Sciatic nerve (tissue), 2 donors: Measurements from ENCODE around the gene UBE2F. TPM values are rescaled to one million over a fixed set of nuclear protein-coding genes. Genes with fewer than 3 reads are reported as not detected.
"Not testable (repeated sequence)": the region's sequence is repeated elsewhere in the genome, so short reads cannot be mapped to it uniquely, and the experiment has no call there.

Source experiments
- ATAC-seq: fragments of 200-7000 bp; cut with Tn5 transposase; one replicate; pipeline ENCODE4 v1.9.1; 2020; ENCODE audit warnings: mild to moderate bottlenecking, moderate library complexity
- DNase-seq: peaks from one replicate; pipeline ENCODE4 v3.0.0-alpha.2; 2020; ENCODE audit warnings: low spot score
- intact Hi-C: fragments of 100-400 bp; cut with DNase I; formaldehyde crosslinking; loops from one replicate; pipeline ENCODE4 v1.14.2; 2022
- total RNA-seq: library from RNA; stranded (reverse); fragmentation: NEBNext Ultra II Directional; extraction: Animal tissue kit (Norgen Biotek cat#: 25700); gene quantifications from one replicate; pipeline ENCODE4 v1.2.1, GENCODE V29; 2021
- donor health status: DM: no; HTN: no; CAD: no.
- donor health status: DM: no; HTN: no; CAD: no.

Gene UBE2F
- total RNA-seq, 1 donor from 2014 or later, result 32.6 TPM

DNA sequence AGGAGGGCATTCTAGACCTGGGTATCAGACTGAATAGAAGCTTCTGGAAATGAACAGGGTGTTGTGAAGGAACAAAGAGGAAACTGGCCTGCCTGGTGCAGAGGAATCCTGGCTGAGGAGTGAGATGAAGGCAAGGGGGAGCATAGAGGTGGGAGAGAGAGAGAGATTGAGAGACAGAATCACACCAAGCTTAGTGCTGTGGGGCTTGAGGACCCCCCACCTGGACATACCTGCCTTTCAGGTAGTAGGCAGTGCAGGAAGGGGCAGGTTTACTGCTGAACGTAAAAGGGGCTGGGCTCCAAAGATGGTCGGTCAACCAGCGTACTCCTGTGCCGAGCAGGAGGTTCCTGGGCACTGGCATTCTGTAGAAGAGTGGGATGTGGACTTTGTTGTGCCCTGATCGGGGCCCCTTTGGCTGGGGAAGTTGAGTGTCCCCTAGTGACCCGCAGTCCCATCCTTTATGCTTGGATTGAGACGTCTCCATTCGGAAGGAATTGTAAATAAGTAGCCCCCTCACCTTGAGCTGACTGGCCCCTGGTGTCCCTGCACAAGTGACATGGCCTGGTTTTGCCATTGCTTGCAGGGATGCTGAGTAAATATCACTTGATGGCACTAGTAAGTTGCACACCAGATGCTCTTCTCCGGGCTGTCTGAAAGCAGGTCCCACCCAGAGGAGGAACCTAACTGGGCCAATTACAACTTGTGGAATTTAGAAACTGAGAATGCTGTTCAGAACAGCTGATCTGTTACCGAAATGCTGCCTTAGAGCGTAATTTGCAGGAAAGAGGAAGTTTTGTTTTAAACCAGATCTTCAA lies 1.4 kb downstream of the UBE2F start:
- intact Hi-C loops, result no loop called here
- ATAC-seq (peak; percentile 75), DNase-seq (no peak)

DNA sequence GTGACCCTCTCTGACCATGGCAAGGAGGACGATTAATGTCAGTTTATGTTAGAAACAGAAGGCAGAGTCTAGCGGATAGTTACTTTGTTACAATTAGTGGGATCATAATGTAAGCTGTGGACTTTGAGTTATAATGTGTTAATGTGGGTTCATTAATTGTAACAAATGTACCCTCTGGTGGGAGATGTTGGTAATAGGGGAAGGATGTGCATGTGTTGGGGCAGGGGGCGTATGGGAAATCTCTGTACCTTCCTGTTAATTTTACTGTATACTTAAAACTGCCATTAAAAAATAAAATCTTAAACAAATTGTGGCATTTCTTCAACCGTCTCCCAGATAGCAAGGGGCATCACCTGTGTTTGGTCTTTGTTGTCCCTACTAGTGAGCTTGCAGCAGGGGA lies 4.8 kb downstream of the UBE2F start:
- no peak for DNase-seq
- no peak for ATAC-seq
- intact Hi-C loops, result no loop called here

DNA sequence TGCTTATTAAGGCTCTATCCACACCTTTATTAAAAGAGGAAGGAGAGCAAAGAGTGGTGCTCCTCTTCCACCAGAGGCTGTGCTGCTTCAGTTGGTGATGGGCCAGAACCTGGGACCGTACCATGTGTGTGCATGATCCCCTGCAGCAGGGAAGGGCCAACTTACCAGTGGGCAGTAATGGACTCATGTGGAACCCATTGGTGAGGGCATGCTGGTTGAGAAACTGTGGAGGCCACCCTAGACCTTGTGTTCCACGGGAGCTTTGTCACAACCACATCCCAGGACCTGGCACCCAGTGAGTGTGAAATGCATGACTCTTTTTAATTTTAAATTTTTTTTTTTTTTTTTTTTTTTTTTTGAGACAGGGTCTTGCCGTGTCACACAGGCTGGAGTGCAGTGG lies 5.4 kb downstream of the UBE2F start:
- DNase-seq (no peak), ATAC-seq (no peak)
- intact Hi-C loops, result no loop called here

DNA sequence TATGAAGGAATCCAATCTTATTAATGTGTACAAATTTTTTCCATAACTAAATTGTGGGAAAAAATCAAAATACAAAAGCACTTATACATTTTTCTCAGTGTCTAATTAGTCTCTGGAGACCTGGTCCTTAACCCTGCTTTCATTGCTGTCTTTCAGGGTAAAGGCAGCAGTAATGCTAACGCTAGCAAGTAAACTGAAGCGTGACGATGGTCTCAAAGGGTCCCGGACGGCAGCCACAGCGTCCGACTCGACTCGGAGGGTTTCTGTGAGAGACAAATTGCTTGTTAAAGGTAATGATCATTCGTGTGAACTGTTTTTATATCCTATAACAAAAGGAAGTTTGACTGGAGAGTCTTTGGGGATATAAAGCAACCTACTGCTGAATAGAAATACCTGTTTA lies 6.1 kb downstream of the UBE2F start:
- ATAC-seq (no peak), DNase-seq (no peak)
- intact Hi-C loops, result no loop called here

DNA sequence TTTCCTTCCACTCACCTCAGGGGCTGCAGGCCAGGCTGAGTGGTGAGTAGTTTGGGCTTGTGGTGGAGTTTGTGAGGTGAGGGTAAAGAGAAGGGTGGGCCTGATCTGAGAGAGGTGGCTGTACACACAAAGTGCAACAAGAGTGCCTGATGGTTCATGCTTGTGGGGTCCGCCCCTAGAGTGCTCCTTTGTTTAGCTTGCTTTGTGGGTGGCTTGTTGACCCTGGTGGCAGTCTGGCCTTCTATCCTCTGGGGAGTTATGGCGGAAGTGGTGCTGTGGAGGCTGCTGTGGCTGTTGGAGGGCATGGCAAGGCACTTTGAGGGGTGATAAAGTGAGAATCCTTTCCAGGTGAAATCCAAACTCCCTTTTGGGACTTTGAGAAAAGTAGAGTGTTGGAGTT lies 10.6 kb downstream of the UBE2F start:
- intact Hi-C loops, result no loop called here
- ATAC-seq (no peak), DNase-seq (no peak)

DNA sequence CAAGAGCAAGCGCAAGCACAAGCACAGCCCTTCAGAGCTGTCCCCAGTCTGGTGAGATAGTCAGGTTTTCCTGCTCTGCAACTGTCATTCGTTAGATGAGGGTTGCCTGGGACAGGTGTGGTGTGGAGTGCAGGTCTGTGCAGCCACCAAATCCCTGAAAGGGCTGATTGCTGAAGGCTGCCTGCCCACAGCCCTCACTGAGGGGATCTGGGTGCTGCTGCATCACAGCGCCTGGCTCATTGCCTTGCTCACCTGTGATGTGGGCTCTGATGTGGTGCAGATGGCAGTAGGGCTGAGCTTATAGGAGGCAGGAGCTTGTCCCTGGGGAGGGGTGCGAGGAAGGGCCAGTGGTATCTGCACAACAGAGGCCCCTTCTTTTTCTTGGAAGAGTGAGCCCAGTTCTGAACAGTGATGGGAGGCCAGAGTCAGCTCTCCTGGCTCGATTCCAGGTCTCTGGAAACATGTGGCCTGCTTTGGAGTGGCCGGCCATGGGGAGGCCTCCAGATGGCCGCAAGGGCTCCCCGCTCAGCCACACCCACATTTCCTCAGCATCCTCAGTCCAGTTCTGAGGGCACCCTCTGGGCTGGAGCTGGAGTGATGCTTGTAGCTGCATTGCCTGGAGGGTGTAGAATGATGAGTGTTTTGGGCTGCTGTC lies 11.4 kb downstream of the UBE2F start:
- intact Hi-C loops, result no loop called here
- ATAC-seq (peak; percentile 65), DNase-seq (no peak)

DNA sequence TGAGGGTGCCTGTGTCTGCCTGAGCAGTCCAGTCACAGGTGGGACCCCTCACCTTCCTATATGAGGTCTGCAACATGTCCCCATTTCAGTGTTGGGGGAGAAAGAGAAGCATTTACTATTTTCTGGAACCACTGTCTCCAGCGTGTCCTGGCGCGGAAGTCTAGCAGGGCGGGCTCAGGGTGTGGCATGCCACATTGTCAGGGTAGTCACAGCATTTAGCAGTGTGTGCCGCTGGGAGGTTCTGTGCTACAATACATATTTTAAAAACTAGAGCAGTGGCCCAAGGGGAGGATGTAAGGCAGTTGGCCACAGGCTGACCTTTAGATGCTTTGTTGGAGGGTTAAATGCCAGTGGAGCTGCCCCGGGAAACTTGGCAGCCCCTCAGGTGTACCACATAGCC lies 12.5 kb downstream of the UBE2F start:
- intact Hi-C loops, result no loop called here
- peak; percentile 15 for ATAC-seq
- no peak for DNase-seq

DNA sequence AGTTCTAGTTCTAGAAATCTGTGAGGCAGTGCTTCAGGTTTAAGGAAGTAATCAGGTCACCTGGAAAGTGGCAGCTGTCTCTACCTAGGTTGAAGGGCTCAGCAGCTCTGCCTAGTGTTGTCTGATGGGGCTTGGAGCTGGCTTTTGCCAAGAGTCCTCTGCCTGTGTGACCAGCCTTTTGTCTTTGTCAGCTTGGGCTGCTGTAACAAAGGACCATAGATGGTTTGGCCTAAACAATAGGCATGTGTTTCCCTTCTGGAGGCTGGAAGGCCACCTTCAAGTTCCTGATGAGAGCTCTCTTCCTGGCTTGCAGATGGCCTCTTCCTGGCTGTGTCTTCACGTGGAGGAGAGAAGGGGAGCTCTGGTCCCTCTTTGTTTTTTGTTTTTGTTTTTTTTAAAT lies 13.3 kb downstream of the UBE2F start:
- ATAC-seq (no peak), DNase-seq (no peak)
- intact Hi-C loops, result no loop called here

DNA sequence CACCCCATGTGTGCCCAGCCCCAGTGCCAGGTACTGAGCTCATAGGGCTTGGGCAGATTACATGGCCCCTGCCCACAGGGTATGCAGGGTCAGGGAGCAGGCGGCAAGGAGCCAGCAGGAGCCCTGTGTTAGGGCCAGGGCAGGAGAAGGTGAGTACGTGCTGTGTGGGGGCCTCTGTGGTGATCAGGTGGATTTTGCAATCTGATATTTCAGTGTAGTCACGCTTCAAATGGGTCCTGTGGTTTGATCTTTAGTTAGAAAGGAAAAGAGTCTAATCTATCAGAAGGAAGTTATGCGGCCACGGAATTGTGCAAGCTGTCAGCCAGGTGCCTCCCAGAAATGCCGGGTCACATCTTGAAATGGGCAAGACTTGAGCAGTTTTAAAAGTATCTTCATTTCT lies 13.9 kb downstream of the UBE2F start:
- ATAC-seq (no peak), DNase-seq (no peak)
- intact Hi-C loops, result no loop called here

DNA sequence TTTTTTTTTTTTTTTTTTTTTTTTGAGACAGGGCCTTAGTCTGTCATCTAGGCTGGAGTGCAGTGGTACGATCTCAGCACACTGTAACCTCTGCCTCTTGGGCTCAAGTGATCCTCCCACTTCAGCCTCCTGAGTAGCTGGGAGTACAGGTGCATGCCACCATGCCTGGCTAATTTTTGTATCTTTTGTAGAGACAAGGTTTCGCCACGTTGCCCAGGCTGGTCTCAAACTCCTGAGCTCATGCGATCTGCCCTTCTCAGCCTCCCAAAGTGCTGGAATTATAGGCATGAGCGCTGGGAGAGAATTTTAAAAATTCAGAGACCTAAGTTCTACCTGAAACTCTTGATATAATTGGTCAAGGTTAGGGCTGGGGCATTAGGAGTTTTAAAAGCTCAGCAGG lies 14.8 kb downstream of the UBE2F start:
- intact Hi-C loops, DNase-seq, ATAC-seq: not testable (repeated sequence)

DNA sequence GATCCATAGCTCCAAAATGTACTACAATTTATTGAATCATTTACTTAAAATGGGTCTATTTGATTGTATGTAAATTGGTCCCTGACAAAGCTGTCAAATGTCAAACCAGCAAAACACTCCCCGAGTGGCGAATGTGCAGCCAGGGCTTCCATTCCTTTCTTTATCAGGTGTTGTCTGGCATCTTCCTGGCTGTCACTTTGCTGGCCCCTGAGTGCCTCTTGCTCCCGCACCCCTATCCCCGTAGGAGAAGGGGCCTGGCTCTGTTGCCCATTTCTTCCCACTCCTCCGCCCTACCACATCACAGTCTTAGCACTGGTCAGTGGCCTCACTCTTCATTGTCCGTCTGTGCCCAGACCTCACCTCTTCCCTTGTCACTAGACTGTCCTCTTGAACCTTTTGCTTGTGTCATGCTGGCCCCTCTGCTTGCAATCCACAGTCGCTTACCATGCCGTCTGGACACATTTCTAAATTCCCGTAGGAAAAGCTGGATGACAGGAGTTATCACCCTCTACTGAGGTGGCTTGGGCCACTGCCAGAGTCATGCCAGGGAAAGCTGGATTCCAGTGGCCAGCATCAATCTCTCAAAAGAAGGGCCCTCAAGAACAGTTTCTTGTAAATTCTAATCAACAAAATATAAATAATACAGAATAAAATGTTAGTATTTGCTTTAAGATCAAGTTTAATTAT lies 15.4 kb downstream of the UBE2F start:
- intact Hi-C loops, result no loop called here
- DNase-seq, result no peak
- no peak for ATAC-seq

DNA sequence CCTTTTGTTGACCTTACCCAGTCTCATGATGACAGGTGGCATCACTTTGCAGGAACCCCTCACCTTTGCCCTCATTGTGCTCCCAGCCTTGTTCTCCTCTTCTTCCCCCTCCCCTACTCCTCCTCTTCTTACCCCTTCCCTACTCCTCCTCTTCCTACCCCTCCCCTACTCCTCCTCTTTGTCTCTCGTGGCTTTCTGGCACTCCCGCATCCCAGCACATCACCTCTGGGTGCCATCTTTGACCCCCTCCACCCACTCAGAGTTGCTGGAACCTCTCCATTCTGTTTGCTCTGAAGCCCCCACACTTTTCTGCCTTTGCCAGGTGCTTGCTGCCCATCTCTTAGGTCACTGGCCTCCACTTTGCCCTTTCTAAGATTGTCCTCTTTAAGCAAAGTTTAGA lies 17.1 kb downstream of the UBE2F start:
- intact Hi-C loops, result no loop called here
- no peak for DNase-seq
- ATAC-seq, result no peak

DNA sequence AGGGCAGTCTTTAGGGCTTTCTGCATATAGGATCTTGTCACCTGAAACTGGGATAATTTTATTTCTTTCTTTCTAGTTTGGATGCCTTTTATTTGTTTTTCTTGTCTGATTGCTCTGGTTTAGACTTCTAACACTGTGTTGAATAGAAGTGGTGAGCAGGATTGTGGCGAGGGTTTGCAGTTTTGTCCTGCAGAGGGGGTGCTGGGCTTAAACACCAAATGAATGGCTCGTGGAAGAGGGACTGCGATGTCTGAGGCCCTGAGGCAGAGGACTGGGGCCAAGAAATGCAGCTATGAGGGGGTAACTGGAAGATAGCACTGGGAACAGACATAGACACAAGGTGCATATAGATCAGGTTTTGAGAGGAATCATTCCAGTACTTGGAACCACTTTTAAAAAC lies 20.5 kb downstream of the UBE2F start:
- ATAC-seq (no peak), DNase-seq (no peak)
- intact Hi-C loops, result no loop called here

DNA sequence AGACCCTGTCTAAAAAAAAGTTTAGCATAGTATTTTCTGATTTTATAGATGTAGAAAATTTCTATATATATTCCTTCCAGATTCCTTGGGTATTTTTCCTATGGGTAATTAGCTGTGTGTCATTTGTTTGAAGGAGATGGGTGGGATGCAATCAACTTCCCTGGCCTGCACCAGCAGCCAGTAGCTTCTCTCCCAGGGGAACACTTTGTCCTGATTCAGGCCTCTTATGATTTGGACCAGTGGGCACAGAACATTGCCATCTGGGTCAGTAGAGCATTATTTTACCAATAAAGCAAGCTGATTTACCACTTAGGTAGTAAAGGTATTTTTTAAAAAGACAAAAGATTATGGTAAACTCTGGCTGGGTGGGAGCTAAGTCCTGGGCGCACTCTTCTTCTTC lies 26.9 kb downstream of the UBE2F start:
- DNase-seq, result no peak
- intact Hi-C loops, result no loop called here
- no peak for ATAC-seq

DNA sequence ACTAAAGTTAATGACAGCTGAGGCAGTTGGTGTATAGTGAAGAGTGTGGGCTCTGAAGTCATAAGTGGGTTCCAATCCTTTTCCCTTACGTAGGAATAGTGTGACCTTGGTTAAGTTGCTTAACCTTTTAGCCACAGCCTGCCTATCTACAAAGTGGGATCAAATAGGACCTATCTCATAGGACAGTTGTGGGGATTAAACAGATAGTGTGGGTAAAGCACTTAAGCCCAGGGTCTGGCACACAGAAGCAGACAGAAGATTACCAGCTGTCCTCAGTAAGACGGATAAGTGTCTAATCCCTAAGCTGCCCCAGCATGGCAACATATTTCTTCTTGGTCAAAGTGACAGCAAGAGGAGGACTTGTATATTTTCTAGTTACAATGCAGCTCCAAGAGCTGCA lies 28.2 kb downstream of the UBE2F start:
- intact Hi-C loops, result no loop called here
- DNase-seq (no peak), ATAC-seq (no peak)

DNA sequence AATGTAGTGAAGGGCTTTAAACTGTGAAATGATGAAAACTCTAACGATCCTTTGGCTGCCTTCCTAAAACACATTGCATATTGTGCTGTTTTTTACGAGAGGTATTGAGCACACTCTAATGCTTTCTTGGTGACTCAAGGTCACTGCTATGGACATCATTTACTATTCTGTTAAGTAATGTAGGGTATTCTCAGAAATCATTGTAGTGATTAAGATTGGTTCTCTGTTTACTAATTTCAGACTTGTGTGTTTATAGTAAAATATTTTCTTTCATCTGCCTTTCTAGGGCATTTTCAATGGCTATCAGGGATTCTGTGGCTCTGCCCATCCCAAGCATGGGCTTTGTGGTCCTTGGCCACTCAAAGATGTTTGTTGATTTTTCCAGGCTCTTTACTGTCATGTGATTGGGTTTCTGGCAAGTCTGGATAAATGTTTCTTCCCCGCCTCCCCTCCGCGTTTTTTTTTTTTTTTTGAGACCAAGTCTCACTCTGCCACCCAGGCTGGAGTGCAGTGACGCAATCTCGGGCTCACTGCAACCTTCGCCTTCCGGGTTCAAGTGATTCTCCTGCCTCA lies 29.3 kb downstream of the UBE2F start:
- intact Hi-C loops, result no loop called here
- DNase-seq, result no peak
- ATAC-seq, result peak; percentile 34

DNA sequence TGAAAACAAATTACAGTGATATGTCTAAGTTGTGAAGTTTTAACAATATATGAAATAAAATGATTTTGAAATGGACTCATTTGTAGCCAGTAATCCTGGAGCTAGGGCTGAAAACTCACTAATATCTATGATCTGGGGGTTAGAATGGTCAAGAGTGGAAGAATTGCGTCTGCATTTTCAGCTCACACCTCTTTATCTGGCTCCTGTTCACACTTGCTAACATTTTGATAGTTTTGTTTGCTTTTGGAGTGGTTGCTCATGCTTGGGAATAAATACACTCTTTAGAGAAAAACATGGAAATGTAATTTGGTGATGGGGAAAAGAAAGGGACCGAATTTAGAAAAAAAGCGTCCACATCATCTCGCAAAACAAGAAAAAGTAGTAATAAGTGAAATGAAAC lies 30.7 kb downstream of the UBE2F start:
- ATAC-seq, result no peak
- DNase-seq, result no peak
- intact Hi-C loops, result no loop called here

DNA sequence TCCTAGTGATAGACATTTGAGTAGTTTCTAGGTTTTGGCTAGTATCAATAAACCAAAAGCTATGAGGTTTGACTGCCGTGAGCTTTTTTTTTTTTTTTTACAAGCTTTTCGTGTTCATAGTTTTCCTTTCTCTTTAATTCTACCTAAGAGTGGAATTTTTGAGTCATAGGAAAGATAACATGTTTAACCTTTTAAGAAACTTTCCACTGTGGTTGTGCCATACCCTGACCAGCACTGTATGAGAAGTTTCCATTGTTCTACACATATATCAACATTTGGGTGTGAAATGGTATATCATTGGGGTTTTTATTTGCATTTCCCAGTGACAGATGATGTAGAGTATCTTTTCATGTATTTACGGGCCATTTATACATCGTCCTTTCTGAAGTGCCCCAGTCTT lies 31.7 kb downstream of the UBE2F start:
- ATAC-seq (no peak), DNase-seq (no peak)
- intact Hi-C loops, result no loop called here

DNA sequence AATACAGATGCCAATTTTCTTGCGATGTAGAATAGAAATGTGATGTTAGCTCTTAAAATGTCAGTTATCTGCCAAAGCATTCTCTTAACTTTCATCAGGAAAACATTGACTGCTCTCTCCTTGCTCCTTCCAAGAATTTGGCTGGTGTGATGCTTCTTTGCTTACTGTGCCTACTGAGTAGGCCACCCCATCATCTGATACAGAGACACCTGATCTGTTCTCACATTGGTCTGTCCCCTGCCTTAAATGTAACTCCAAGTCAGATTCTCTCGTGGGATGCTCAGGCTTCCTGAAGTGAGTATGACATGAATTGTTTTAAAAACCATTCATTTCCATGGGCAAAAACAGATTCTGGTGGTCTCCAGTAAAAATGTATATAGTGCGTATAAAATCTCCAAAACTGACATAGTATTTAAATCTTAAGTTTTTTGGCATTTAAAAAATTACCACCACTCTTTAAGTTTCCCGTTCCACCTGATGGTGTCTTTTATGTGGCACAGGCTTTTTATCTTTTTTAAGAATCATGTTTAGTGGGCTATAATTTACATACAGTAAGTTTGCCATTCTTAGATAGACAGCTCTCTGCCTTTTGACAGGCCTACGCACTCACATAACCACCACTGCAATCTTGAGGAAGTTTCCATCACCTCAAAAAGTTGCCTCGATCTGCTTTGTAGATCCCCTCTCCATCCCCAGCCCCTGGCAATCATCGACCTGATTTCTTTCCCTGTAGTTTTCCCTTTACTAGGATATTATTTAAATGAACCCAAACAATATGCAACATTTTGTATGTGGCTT lies 36.6 kb downstream of the UBE2F start:
- no peak for DNase-seq
- ATAC-seq, result no peak
- intact Hi-C loops, result no loop called here
